ENCODE data around the gene PI4KA.
"Not testable (repeated sequence)": the region's sequence is repeated elsewhere in the genome, so short reads cannot be mapped to it uniquely, and the experiment has no call there.

PI4KA gene

GRCh38 chr22:20740222-20740951, 118.2 kb downstream of the PI4KA start:
- TF ChIP-seq CTCF (IDR thresholded peaks at IDR 0.05; ENCODE audit: extremely low read depth, insufficient read depth, missing control alignments): no peak
- DNase-seq (ENCODE audit: low spot score): no peak
- in situ Hi-C loops (cut with MboI; ENCODE audit: low pct_unique_long_range_greater_than_20kb, low sequenced_read_pairs, unreplicated experiment): no loop called here

DNA sequence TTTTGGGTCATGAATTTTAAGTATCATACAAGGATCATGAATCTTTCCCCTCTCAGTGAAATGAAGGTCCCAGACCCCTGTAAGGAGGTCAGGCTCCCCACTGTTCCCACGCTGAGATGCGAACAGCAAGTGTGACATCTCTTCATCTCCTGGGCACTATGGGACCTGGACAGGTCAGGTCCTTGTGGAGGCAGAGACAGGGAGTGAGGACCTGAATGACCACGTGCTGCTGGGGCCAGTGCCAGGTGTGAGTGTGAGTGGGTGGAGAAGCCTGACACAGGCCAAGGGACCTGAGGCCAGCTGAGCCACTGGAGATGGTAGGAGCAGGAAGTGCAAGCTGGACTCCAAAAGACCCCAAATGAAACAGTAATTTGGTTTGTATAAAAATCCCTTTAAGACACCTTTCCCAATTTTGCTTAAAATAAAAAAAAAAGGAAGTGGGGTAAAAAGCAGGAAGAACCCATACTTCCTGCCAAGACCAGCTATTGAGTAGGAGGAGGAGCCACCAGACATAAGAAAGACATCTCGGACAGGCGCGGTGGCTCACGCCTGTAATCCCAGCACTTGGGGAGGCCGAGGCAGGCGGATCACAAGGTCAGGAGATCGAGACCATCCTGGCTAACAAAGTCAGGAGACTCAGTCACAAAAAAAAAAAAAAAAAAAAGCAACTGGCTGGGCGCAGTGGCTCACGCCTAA, 120.1 kb downstream of the PI4KA start:
- in situ Hi-C loops (cut with MboI; ENCODE audit: low pct_unique_long_range_greater_than_20kb, low sequenced_read_pairs, unreplicated experiment): no loop called here

GRCh38 chr22:20736891-20737290, 121.7 kb downstream of the PI4KA start:
- in situ Hi-C loops (cut with MboI; ENCODE audit: low pct_unique_long_range_greater_than_20kb, low sequenced_read_pairs, unreplicated experiment); DNase-seq (ENCODE audit: low spot score): not testable (repeated sequence)

More for the DNA sequence above, 120.1 kb downstream of the PI4KA start:
- TF ChIP-seq CTCF (IDR thresholded peaks at IDR 0.05; ENCODE audit: extremely low read depth, insufficient read depth, missing control alignments): no peak
- DNase-seq (ENCODE audit: low spot score): no peak

- DNase-seq (ENCODE audit: low spot score); in situ Hi-C loops (cut with MboI; ENCODE audit: low pct_unique_long_range_greater_than_20kb, low sequenced_read_pairs, unreplicated experiment): not testable (repeated sequence)
Observed at GRCh38 chr22:20735356-20736162, 123.1 kb downstream of the PI4KA start.

- in situ Hi-C loops (cut with MboI; ENCODE audit: low pct_unique_long_range_greater_than_20kb, low sequenced_read_pairs, unreplicated experiment); DNase-seq (ENCODE audit: low spot score): not testable (repeated sequence)
Observed at GRCh38 chr22:20732431-20732830, 126.2 kb downstream of the PI4KA start.

DNA sequence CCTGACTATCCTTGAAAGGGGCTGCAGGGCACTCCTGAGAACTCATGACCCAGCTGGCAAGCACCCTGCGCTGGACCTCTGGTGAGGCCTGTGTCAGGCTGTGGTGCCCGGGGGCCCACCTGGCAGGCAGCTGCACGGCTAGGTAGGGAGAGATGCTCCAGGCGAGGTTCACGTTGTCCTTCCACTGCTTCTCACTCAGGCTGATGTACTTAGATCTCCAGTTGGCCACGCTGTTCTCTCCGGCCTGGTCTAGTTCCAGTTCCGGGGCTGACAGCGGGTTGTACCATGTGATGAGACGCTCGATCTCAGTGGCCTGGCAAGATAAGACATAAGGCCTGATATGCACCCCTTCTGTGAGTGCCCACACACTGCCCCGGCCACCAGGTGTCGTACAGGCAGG, 129.4 kb downstream of the PI4KA start:
- in situ Hi-C loops (cut with MboI; ENCODE audit: low pct_unique_long_range_greater_than_20kb, low sequenced_read_pairs, unreplicated experiment): no loop called here
- DNase-seq (ENCODE audit: low spot score): no peak
- TF ChIP-seq CTCF (IDR thresholded peaks at IDR 0.05; ENCODE audit: extremely low read depth, insufficient read depth, missing control alignments): no peak

DNA sequence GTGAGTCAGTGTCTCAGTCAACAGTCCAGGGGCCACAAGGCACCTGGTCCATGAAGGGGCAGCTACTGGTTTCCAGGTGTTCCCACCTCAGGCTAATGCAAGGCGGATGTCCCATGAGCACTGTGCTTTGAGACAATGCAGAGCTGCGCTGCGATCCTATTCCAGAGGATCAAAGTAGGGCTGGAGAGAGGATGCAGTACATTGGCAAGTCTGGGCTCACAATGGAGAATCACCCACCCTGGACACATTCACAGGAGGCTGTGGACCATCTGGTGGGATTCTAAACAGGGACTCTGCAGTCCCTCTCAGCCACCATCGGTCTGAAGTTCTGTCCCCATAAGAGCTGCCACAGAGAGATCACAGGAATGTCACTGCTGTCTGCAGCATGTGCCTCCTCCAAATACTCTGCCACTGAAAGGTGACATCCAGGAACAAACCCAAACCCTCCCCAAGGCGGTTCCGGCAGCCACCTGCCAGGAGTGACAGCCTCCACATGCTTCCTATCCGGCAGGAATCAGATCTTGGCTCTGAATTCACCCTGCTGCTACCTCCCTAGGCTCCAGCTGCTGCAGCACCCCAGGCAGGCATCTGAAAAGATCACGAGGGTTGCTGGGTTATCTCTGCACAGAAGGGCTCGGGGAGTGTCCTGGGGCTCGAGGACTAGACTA, 130.0 kb downstream of the PI4KA start:
- DNase-seq (ENCODE audit: low spot score): no peak
- in situ Hi-C loops (cut with MboI; ENCODE audit: low pct_unique_long_range_greater_than_20kb, low sequenced_read_pairs, unreplicated experiment): no loop called here
- TF ChIP-seq CTCF (IDR thresholded peaks at IDR 0.05; ENCODE audit: extremely low read depth, insufficient read depth, missing control alignments): no peak

All from GM13977 (cell line).